Testis (tissue), 2 donors: ENCODE results near the gene AQP3.

Experiments used
- CTCF ChIP-seq, 3 experiments: fragments of 450-650 bp in 2 of 3; fragments of 200-600 bp in 1 of 3; sonication (generic) in 1 of 3; IDR thresholded peaks; one replicate each; pipeline ENCODE4 v1.5.1; 2016 to 2019; ENCODE audit warnings: antibody characterized with exemption in 3 of 3, mild to moderate bottlenecking in 2 of 3, moderate library complexity in 1 of 3
- POLR2A ChIP-seq: fragments of 450-650 bp; IDR thresholded peaks from one replicate; pipeline ENCODE4 v1.6.1; 2017; ENCODE audit warnings: antibody characterized with exemption, mild to moderate bottlenecking, moderate library complexity

DNA sequence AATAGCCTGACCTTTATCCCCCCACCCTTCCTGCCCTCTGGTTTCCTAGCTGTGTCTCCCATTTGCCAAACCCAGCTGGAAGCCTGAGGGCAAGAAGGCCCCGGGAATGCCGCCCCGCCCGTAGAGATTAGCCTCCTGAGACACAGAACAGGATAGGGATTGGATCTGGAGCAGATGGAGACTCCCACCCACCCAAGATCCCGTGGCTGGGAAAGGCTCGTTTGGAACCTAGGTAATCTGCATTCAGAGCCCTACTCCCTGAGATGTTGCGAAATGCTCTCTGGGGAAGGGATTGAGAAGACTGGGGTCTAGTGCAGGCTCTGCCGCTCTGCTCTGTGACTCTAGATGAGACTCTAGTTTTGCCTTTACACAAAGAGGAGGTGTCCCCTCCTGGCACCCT is 10.9 kb downstream of the AQP3 start:
- TF ChIP-seq CTCF (IDR thresholded peaks at IDR 0.05) (no peak), POLR2A (no peak)
